Prostate gland (tissue), 2 donors: ENCODE results near the gene CAPN14. TPM values are rescaled to one million over a fixed set of nuclear protein-coding genes. Genes with fewer than 3 reads are reported as not detected.

Source experiments
- DNase-seq: peaks from one replicate; pipeline ENCODE4 v3.0.0-alpha.2; 2019; ENCODE audit warnings: low spot score
- H3K27ac ChIP-seq, 2 donors: fragments of 200-600 bp; sonication (generic); 2 replicates each; pipeline ENCODE4 v1.5.1; 2017 to 2019
- H3K27me3 ChIP-seq: fragments of 200-600 bp; sonication (generic); replicated peaks from 2 replicates; pipeline ENCODE4 v1.5.1; 2019; ENCODE audit not compliant: insufficient read depth
- H3K36me3 ChIP-seq, 2 donors: fragments of 200-600 bp; sonication (generic); 1 replicate in 1 of 2; 2 replicates in 1 of 2; pipeline versions ENCODE4 v1.5.1 to v1.8.1; 2017 to 2019
- H3K4me1 ChIP-seq: fragments of 200-600 bp; sonication (generic); replicated peaks from 2 replicates; pipeline ENCODE4 v1.5.1; 2019
- H3K4me3 ChIP-seq, 2 donors: fragments of 200-600 bp; sonication (generic); 2 replicates each; pipeline ENCODE4 v1.5.1; 2017 to 2019
- H3K9me3 ChIP-seq: fragments of 200-600 bp; sonication (generic); 2 replicates; pipeline ENCODE4 v1.5.1; 2017
- POLR2A ChIP-seq: fragments of 450-650 bp; IDR thresholded peaks from one replicate; pipeline ENCODE4 v1.6.1; 2016; ENCODE audit warnings: antibody characterized with exemption, mild to moderate bottlenecking
- POLR2AphosphoS5 ChIP-seq: sonication (generic); formaldehyde crosslinking; IDR thresholded peaks from one replicate; pipeline ENCODE4 v1.6.1; 2017; ENCODE audit warnings: antibody characterized with exemption
- WGBS: methylation state at CpG from one replicate; pipeline ENCODE4 v1.1.5; 2018; 5-methylcytosine and 5-hydroxymethylcytosine counted together
- intact Hi-C: fragments of 100-400 bp; cut with DNase I; formaldehyde crosslinking; loops from one replicate; pipeline ENCODE4 v1.14.2; 2022
- total RNA-seq, 2 donors: library from RNA; depleted of rRNA; stranded (reverse); fragments of >200 nt; gene quantifications; one replicate each; pipeline ENCODE4 v1.1.0, GENCODE V29; 2016
- TF ChIP-seq, protein P1 (sequence below), 4 experiments: fragments of 200-600 bp in 2 of 4; fragments of 450-650 bp in 2 of 4; sonication (generic) in 2 of 4; IDR thresholded peaks; 1 replicate in 3 of 4; 2 replicates in 1 of 4; pipeline ENCODE4 v1.5.1; 2016 to 2019; ENCODE audit warnings: antibody characterized with exemption in 4 of 4, mild to moderate bottlenecking in 2 of 4, moderate library complexity in 2 of 4

Gene CAPN14
- total RNA-seq, 2 donors from 2014 or later, result 0.27 to 0.80 TPM

DNA sequence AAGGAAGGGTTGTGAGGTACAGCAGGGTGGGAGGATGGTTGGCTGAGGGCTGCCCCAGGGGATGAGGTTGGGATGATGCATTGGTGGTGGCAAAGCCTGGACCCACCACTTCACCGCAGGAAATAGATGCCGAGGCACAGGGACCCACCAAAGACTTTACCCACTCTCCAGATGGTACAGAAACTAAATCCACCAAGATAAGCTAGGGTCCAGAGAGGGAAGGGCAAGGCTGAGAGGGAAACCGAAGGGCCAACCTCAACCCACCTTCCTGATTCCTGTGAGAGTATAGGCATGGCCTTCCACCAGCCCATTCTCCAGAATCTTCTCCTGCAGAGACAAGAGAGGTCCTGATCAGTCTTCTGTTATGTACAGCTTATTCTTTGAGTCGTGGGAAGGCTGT lies 18.1 kb downstream of the CAPN14 start:
- Histone ChIP-seq H3K27me3 (no peaks in the 10 kb centered on the region), H3K9me3 (no peaks in the 10 kb centered on the region), H3K27ac (no peak overlapping the region), H3K4me1 (no peaks in the 10 kb centered on the region), H3K36me3 (no peaks in the 10 kb centered on the region), H3K4me3 (no peak overlapping the region)
- intact Hi-C loops, result no loop called here
- no peak for DNase-seq
- 97% methylated on average over 4 of the region's 4 CpGs for WGBS
- TF ChIP-seq POLR2A (no peak), POLR2AphosphoS5 (no peak)
- TF ChIP-seq, protein P1, sequence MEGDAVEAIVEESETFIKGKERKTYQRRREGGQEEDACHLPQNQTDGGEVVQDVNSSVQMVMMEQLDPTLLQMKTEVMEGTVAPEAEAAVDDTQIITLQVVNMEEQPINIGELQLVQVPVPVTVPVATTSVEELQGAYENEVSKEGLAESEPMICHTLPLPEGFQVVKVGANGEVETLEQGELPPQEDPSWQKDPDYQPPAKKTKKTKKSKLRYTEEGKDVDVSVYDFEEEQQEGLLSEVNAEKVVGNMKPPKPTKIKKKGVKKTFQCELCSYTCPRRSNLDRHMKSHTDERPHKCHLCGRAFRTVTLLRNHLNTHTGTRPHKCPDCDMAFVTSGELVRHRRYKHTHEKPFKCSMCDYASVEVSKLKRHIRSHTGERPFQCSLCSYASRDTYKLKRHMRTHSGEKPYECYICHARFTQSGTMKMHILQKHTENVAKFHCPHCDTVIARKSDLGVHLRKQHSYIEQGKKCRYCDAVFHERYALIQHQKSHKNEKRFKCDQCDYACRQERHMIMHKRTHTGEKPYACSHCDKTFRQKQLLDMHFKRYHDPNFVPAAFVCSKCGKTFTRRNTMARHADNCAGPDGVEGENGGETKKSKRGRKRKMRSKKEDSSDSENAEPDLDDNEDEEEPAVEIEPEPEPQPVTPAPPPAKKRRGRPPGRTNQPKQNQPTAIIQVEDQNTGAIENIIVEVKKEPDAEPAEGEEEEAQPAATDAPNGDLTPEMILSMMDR (IDR thresholded peaks at IDR 0.05), result no peak

DNA sequence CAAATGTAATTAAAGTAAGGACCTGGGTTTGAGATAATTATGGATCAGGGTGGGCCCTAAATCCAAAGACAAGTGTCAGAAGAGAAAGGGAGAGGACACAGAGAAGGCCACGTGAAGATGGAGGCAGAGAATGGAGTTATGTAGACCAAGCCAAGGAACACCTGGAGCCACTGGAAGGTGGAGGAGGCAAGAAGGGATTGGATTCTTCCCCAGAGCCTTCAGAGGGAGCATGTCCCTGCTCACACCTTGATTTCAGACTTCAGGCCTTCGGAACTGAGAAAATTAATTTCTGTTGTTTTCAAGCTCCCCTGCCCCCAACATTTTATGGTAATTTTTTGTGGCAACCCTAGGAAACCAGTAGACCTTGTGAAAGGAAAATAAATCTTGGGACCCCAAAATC lies 19.6 kb downstream of the CAPN14 start:
- Histone ChIP-seq H3K4me1 (no peaks in the 10 kb centered on the region), H3K4me3 (no peak overlapping the region), H3K36me3 (no peaks in the 10 kb centered on the region), H3K9me3 (no peaks in the 10 kb centered on the region), H3K27ac (no peak overlapping the region), H3K27me3 (no peaks in the 10 kb centered on the region)
- intact Hi-C loops, result no loop called here
- DNase-seq, result no peak
- 96% methylated on average over 2 of the region's 2 CpGs for WGBS
- TF ChIP-seq POLR2A (no peak), POLR2AphosphoS5 (no peak)
- TF ChIP-seq, protein P1 (IDR thresholded peaks at IDR 0.05), result no peak

DNA sequence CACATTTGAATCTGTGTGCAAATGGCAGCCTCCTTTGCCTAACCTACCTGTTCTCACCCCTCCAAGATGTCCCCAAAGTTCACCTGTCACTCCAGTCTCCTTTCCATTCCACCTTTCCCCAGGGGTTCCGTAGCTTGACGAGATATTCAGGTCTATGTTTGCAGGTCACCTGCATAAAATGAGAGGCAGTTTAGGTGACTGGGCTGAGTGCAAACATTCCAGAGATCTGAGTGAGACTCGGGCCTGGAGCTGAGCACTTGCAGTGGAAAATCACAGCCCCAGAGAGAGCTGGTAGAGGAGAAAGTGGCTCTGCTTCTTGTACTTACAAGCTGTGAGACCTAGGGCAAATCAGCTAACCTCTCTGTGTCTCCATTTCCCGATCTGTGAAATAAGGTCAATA lies 20.1 kb downstream of the CAPN14 start:
- H3K4me3 ChIP-seq, result no peak overlapping the region
- H3K27me3 ChIP-seq, result no peaks in the 10 kb centered on the region
- 82% methylated on average over 4 of the region's 4 CpGs for WGBS
- intact Hi-C loops, result no loop called here
- no peak for DNase-seq
- no peaks in the 10 kb centered on the region for H3K36me3 ChIP-seq
- no peaks in the 10 kb centered on the region for H3K4me1 ChIP-seq
- no peak overlapping the region for H3K27ac ChIP-seq
- H3K9me3 ChIP-seq, result no peaks in the 10 kb centered on the region
- TF ChIP-seq, protein P1 (IDR thresholded peaks at IDR 0.05), result no peak
- no peak for TF ChIP-seq POLR2AphosphoS5

DNA sequence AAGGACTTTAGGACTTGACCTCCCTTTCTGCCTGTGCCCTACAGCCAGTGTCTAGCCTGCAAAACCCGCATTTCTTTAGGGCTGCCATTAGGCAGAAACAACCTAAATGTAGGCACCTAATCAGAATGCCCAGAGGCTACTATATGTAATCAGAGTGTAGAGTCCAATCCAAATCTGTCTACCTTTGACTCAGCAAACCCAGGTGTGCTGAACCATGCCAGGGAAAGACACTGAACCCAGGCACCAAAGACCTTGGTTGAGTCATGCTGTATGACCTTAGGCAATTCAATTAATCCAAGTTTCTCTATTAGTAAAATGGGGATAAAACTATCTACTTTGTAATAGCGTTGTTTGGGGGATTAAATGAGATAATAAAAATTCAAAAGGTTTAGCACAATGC lies 20.7 kb downstream of the CAPN14 start:
- 79% methylated on average over 2 of the region's 2 CpGs for WGBS
- Histone ChIP-seq H3K4me1 (no peaks in the 10 kb centered on the region), H3K4me3 (no peak overlapping the region), H3K27me3 (no peaks in the 10 kb centered on the region), H3K27ac (no peak overlapping the region), H3K36me3 (no peaks in the 10 kb centered on the region), H3K9me3 (no peaks in the 10 kb centered on the region)
- intact Hi-C loops, result no loop called here
- TF ChIP-seq, protein P1 (IDR thresholded peaks at IDR 0.05), result no peak
- TF ChIP-seq POLR2A, result no peak
- TF ChIP-seq POLR2AphosphoS5, result no peak
- no peak for DNase-seq

DNA sequence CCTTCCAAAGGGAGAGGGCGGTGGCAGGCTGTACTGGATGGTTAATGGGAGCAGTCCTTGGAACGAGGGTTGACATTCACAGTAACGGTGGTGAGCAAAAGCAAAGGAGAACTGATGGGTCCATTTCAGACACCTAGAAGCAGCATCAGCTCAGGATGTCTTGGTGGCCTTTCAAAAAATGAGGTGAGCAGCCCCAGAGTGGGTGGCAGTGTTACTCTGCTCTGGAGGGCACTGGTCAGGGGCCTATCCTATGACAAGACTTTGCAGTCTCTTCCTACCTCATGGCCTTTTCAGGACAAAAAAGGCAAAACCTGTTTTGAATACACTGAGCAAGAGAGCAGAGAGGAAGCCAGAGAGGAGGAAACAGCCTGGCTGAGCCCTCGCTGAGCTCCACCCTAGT lies 23.5 kb downstream of the CAPN14 start:
- Histone ChIP-seq H3K4me3 (no peak overlapping the region), H3K9me3 (no peaks in the 10 kb centered on the region), H3K36me3 (no peaks in the 10 kb centered on the region), H3K27me3 (no peaks in the 10 kb centered on the region), H3K4me1 (no peaks in the 10 kb centered on the region), H3K27ac (no peak overlapping the region)
- intact Hi-C loops, result no loop called here
- DNase-seq, result no peak
- TF ChIP-seq, protein P1 (IDR thresholded peaks at IDR 0.05), result no peak
- TF ChIP-seq POLR2AphosphoS5, result no peak
- no peak for TF ChIP-seq POLR2A
- 84% methylated on average over 4 of the region's 4 CpGs for whole genome bisulfite sequencing
